ENCODE data around the gene ACADS. TPM values are rescaled to one million over a fixed set of nuclear protein-coding genes. Genes with fewer than 3 reads are reported as not detected.

The ACADS gene
- 11.7 and 12.2 TPM in 2 replicates for total RNA-seq

GRCh38 chr12:120725659-120726509, at the start of gene ACADS:
TSS of gene ACADS (plus strand) at chr12:120725826. CDS start at chr12:120725886, 60 bp downstream.

GRCh38 chr12:120686690-120687577, 38.7 kb upstream of the ACADS start, which contains the start of gene MLEC:
TSS of gene MLEC (plus strand) at chr12:120687149. CDS start at chr12:120687297, 148 bp downstream.

GRCh38 chr12:120710031-120710804, 15.4 kb upstream of the ACADS start, which contains the start of gene UNC119B:
TSS of gene UNC119B (plus strand) at chr12:120710458. CDS start at chr12:120710475, 17 bp downstream.

Other genes starting within 250 kb of the ACADS start
- gene DYNLL1, start 229.7 kb upstream of the ACADS start, total RNA-seq = 179 and 288 TPM in 2 replicates
- 28.3 and 29.4 TPM in 2 replicates for gene COQ5, start 196.7 kb upstream of the ACADS start, total RNA-seq
- gene RNF10, start 191.5 kb upstream of the ACADS start, total RNA-seq = 102 and 118 TPM in 2 replicates
- gene POP5, start 144.4 kb upstream of the ACADS start, total RNA-seq = 31.0 and 38.7 TPM in 2 replicates
- gene CABP1, start 85.2 kb upstream of the ACADS start, total RNA-seq = 0.33 TPM in 1 of 2 replicates, not detected in the other
- 65.6 and 112 TPM in 2 replicates for gene MLEC, start 38.7 kb upstream of the ACADS start, total RNA-seq
- gene UNC119B, start 15.4 kb upstream of the ACADS start, total RNA-seq = 21.3 and 26.3 TPM in 2 replicates
- 7.1 and 11.7 TPM in 2 replicates for gene SPPL3, start 178.5 kb downstream of the ACADS start, total RNA-seq